PC-3 (cell line): ENCODE results near the gene EXOSC10.

Experiments used
- CTCF ChIP-seq: fragments of 300-600 bp; sonication (generic); conservative IDR thresholded peaks from 2 replicates; pipeline ENCODE4 v1.5.1; 2017; ENCODE audit warnings: antibody characterized with exemption, low read depth, mild to moderate bottlenecking, low read length
- EZH2 ChIP-seq: fragments of 300-600 bp; sonication (generic); IDR thresholded peaks from one replicate; pipeline ENCODE4 v1.6.1; 2017; ENCODE audit warnings: antibody characterized with exemption, mild to moderate bottlenecking, low read length; ENCODE audit not compliant: unreplicated experiment
- EZH2phosphoT487 ChIP-seq: fragments of 300-600 bp; sonication (generic); IDR thresholded peaks from 2 replicates; pipeline ENCODE4 v1.6.1; 2018; ENCODE audit warnings: mild to moderate bottlenecking, antibody characterized with exemption, low read length, borderline replicate concordance

GRCh38 chr1:11027316-11027715, 72.4 kb downstream of the EXOSC10 start:
- TF ChIP-seq CTCF (no peak), EZH2phosphoT487 (no peak), EZH2 (no peak)
